ENCODE data around the gene RNF146. TPM values are rescaled to one million over a fixed set of nuclear protein-coding genes. Genes with fewer than 3 reads are reported as not detected.

Gene RNF146
- total and polyA plus RNA-seq, 2 of the 13 experiments (the other 11 are each of a cell fraction or from before 2014, with no cell fraction given), result 18.8 to 27.6 TPM

- TF ChIP-seq ZBTB26 (CRISPR knock-in tag; IDR thresholded peaks at IDR 0.05; ENCODE audit: borderline replicate concordance) (peak; percentile 16; the same call in 1 of the 2 replicates), RNF219 (CRISPR knock-in tag; IDR thresholded peaks at IDR 0.05) (0 out of 2 replicates have a peak, but pooled peaks have one; percentile 63), NPAS2 (CRISPR knock-in tag; IDR thresholded peaks at IDR 0.05; ENCODE audit: borderline replicate concordance) (no peak), LBX2 (CRISPR knock-in tag; IDR thresholded peaks at IDR 0.05; ENCODE audit: borderline replicate concordance) (no peak), NCOR1 (IDR thresholded peaks at IDR 0.05; ENCODE audit: borderline replicate concordance, low read length) (peak; percentile 26; the same call in 1 of the 2 replicates), ZC3H4 (CRISPR knock-in tag; IDR thresholded peaks at IDR 0.05; ENCODE audit: borderline replicate concordance) (no peak; the same call in 1 of the 2 replicates), SIN3A (IDR thresholded peaks at IDR 0.05; ENCODE audit: borderline replicate concordance, low read depth, low read length) (no peak), ZNF713 (CRISPR knock-in tag; IDR thresholded peaks at IDR 0.05) (no peak), ZNF746 (CRISPR knock-in tag; IDR thresholded peaks at IDR 0.05) (no peak), KMT2B (CRISPR knock-in tag; IDR thresholded peaks at IDR 0.05) (no peak), ZNF768 (CRISPR knock-in tag; IDR thresholded peaks at IDR 0.05) (no peak), NR2F2 (IDR thresholded peaks at IDR 0.05; ENCODE audit: borderline replicate concordance, low read depth) (0 out of 2 replicates have a peak, but pooled peaks have one; percentile 36), ZNF414 (CRISPR knock-in tag; IDR thresholded peaks at IDR 0.05) (no peak), MAF1 (CRISPR knock-in tag; IDR thresholded peaks at IDR 0.05; ENCODE audit: borderline replicate concordance) (no peak), DNMT3B (CRISPR knock-in tag; conservative IDR thresholded peaks at IDR 0.05) (no peak), ZNF577 (CRISPR knock-in tag; IDR thresholded peaks at IDR 0.05; ENCODE audit: borderline replicate concordance, low read depth) (no peak; the same call in 1 of the 2 replicates), GMEB1 (CRISPR knock-in tag; IDR thresholded peaks at IDR 0.05; ENCODE audit: borderline replicate concordance) (no peak), NFKBIZ (CRISPR knock-in tag; IDR thresholded peaks at IDR 0.05) (no peak), BCL6 (CRISPR knock-in tag; IDR thresholded peaks at IDR 0.05) (0 out of 2 replicates have a peak, but pooled peaks have one; percentile 4), NONO (IDR thresholded peaks at IDR 0.05) (no peak), NONO (CRISPR knock-in tag; conservative IDR thresholded peaks at IDR 0.05) (0 out of 2 replicates have a peak, but pooled peaks have one; percentile 74), KLF11 (CRISPR knock-in tag; IDR thresholded peaks at IDR 0.05) (no peak), PHF5A (CRISPR knock-in tag; IDR thresholded peaks at IDR 0.05; ENCODE audit: low read depth, unreplicated experiment) (peak; percentile 28), HNRNPUL1 (IDR thresholded peaks at IDR 0.05; ENCODE audit: low read depth, low read length) (0 out of 2 replicates have a peak, but pooled peaks have one; percentile 73)
Observed at GRCh38 chr6:127266178-127266891, at the start of gene RNF146 (continued).
